ENCODE measurements around the gene KRABD2.
"Not testable (repeated sequence)": the region's sequence is repeated elsewhere in the genome, so short reads cannot be mapped to it uniquely, and the experiment has no call there.

KRABD2 gene

GRCh38 chr17:8366231-8366630, 10.3 kb downstream of the KRABD2 start:
- H3K9me3 Mint-ChIP-seq, result no peaks in the 10 kb centered on the region
- H3K4me1 Mint-ChIP-seq, result peaks cover 0 to 3% of the 10 kb centered on the region in 2 donors
- H3K27ac Mint-ChIP-seq, result no peak overlapping the region
- H3K36me3 Mint-ChIP-seq, result peaks cover 15 to 25% (median 16%) of the 10 kb centered on the region in 3 donors
- H3K4me3 Mint-ChIP-seq, result no peak overlapping the region
- DNase-seq, result no peak
- H3K27me3 Mint-ChIP-seq (ENCODE audit: low read depth in 3 of 3), result peaks cover 0 to 3% (median 0%) of the 10 kb centered on the region in 3 donors

- H3K27me3 Mint-ChIP-seq (ENCODE audit: low read depth in 3 of 3), result peaks cover 0 to 3% (median 0%) of the 10 kb centered on the region in 3 donors
- no peak overlapping the region for H3K27ac Mint-ChIP-seq
- no peaks in the 10 kb centered on the region for H3K9me3 Mint-ChIP-seq
- H3K36me3 Mint-ChIP-seq, result peaks cover 12 to 21% (median 12%) of the 10 kb centered on the region in 3 donors
- no peak for DNase-seq
- no peak overlapping the region for H3K4me3 Mint-ChIP-seq
- H3K4me1 Mint-ChIP-seq, result peaks cover 0 to 6% of the 10 kb centered on the region in 2 donors
These were observed 11.4 kb downstream of the KRABD2 start for GRCh38 chr17:8365143-8365542.

- Mint-ChIP-seq H3K4me3 (no peak overlapping the region), H3K9me3 (no peaks in the 10 kb centered on the region), H3K27me3 (ENCODE audit: low read depth in 3 of 3) (peaks cover 0 to 1% (median 0%) of the 10 kb centered on the region in 3 donors), H3K27ac (no peak overlapping the region), H3K4me1 (peaks cover 0 to 6% of the 10 kb centered on the region in 2 donors), H3K36me3 (peaks cover 3 to 7% (median 4%) of the 10 kb centered on the region in 3 donors)
- DNase-seq, result no peak
These were observed 13.7 kb downstream of the KRABD2 start for GRCh38 chr17:8362651-8363332.

- Mint-ChIP-seq H3K9me3 (no peaks in the 10 kb centered on the region), H3K27ac (peak overlapping the region in 1 of 6 donors; percentile 57), H3K4me1 (peaks cover 0 to 6% of the 10 kb centered on the region in 2 donors), H3K36me3 (peaks cover 3 to 4% (median 4%) of the 10 kb centered on the region in 3 donors), H3K27me3 (ENCODE audit: low read depth in 3 of 3) (no peaks in the 10 kb centered on the region), H3K4me3 (no peak overlapping the region)
- DNase-seq, result no peak
These were observed 15.8 kb downstream of the KRABD2 start for GRCh38 chr17:8360751-8361150.

GRCh38 chr17:8360260-8360659, 16.2 kb downstream of the KRABD2 start:
- Mint-ChIP-seq H3K9me3 (no peaks in the 10 kb centered on the region), H3K27me3 (ENCODE audit: low read depth in 3 of 3) (no peaks in the 10 kb centered on the region), H3K27ac (no peak overlapping the region), H3K36me3 (peaks cover 3 to 4% (median 4%) of the 10 kb centered on the region in 3 donors), H3K4me3 (no peak overlapping the region), H3K4me1 (peaks cover 0 to 6% of the 10 kb centered on the region in 2 donors)
- no peak for DNase-seq

GRCh38 chr17:8359769-8360168, 16.7 kb downstream of the KRABD2 start:
- peak overlapping the region in 1 of 6 donors; percentile 63 for H3K27ac Mint-ChIP-seq
- H3K36me3 Mint-ChIP-seq, result peaks cover 3 to 4% (median 4%) of the 10 kb centered on the region in 3 donors
- no peak overlapping the region for H3K4me3 Mint-ChIP-seq

GRCh38 chr17:8357910-8358309, 18.6 kb downstream of the KRABD2 start:
- no peaks in the 10 kb centered on the region for H3K27me3 Mint-ChIP-seq (ENCODE audit: low read depth in 3 of 3)
- H3K27ac Mint-ChIP-seq, result no peak overlapping the region
- H3K4me1 Mint-ChIP-seq, result peaks cover 0 to 6% of the 10 kb centered on the region in 2 donors
- no peak for DNase-seq
- no peaks in the 10 kb centered on the region for H3K9me3 Mint-ChIP-seq
- no peak overlapping the region for H3K4me3 Mint-ChIP-seq
- peaks cover 2 to 4% (median 3%) of the 10 kb centered on the region in 3 donors for H3K36me3 Mint-ChIP-seq

More at GRCh38 chr17:8359769-8360168, 16.7 kb downstream of the KRABD2 start:
- Mint-ChIP-seq H3K9me3 (no peaks in the 10 kb centered on the region), H3K27me3 (ENCODE audit: low read depth in 3 of 3) (no peaks in the 10 kb centered on the region), H3K4me1 (peaks cover 0 to 6% of the 10 kb centered on the region in 2 donors)
- DNase-seq, result no peak

GRCh38 chr17:8354236-8354635, 22.3 kb downstream of the KRABD2 start:
- Mint-ChIP-seq H3K4me1 (no peaks in the 10 kb centered on the region), H3K27ac (no peak overlapping the region), H3K4me3 (no peak overlapping the region), H3K36me3 (peaks cover 0 to 4% (median 3%) of the 10 kb centered on the region in 3 donors), H3K9me3 (no peaks in the 10 kb centered on the region), H3K27me3 (ENCODE audit: low read depth in 3 of 3) (peaks cover 0 to 3% (median 2%) of the 10 kb centered on the region in 3 donors)
- no peak for DNase-seq

GRCh38 chr17:8353736-8354135, 22.8 kb downstream of the KRABD2 start:
- no peaks in the 10 kb centered on the region for H3K9me3 Mint-ChIP-seq
- H3K4me1 Mint-ChIP-seq, result no peaks in the 10 kb centered on the region
- H3K36me3 Mint-ChIP-seq, result peaks cover 0 to 2% (median under 1%) of the 10 kb centered on the region in 3 donors
- H3K27me3 Mint-ChIP-seq (ENCODE audit: low read depth in 3 of 3), result peaks cover 0 to 3% (median 2%) of the 10 kb centered on the region in 3 donors
- H3K27ac Mint-ChIP-seq, result no peak overlapping the region
- no peak overlapping the region for H3K4me3 Mint-ChIP-seq
- no peak for DNase-seq

- Mint-ChIP-seq H3K4me1 (no peaks in the 10 kb centered on the region), H3K27me3 (ENCODE audit: low read depth in 3 of 3) (peaks cover 0 to 7% (median 5%) of the 10 kb centered on the region in 3 donors), H3K4me3 (no peak overlapping the region), H3K36me3 (no peaks in the 10 kb centered on the region), H3K9me3 (no peaks in the 10 kb centered on the region), H3K27ac (no peak overlapping the region)
- DNase-seq, result no peak
These were observed 26.2 kb downstream of the KRABD2 start for GRCh38 chr17:8350339-8350738.

- not testable (repeated sequence) for H3K4me1 Mint-ChIP-seq; DNase-seq; H3K27me3 Mint-ChIP-seq (ENCODE audit: low read depth in 3 of 3); H3K27ac Mint-ChIP-seq; H3K4me3 Mint-ChIP-seq; H3K9me3 Mint-ChIP-seq; H3K36me3 Mint-ChIP-seq
These were observed 29.5 kb downstream of the KRABD2 start for GRCh38 chr17:8347001-8347400.

- no peak for DNase-seq
- Mint-ChIP-seq H3K36me3 (no peaks in the 10 kb centered on the region), H3K4me3 (no peak overlapping the region), H3K9me3 (no peaks in the 10 kb centered on the region), H3K27me3 (ENCODE audit: low read depth in 3 of 3) (peaks cover 2 to 8% (median 7%) of the 10 kb centered on the region in 3 donors), H3K27ac (no peak overlapping the region), H3K4me1 (no peaks in the 10 kb centered on the region)
These were observed 30.4 kb downstream of the KRABD2 start for GRCh38 chr17:8345951-8346665.

GRCh38 chr17:8345052-8345690, 31.3 kb downstream of the KRABD2 start:
- Mint-ChIP-seq H3K27ac (no peak overlapping the region), H3K27me3 (ENCODE audit: low read depth in 3 of 3) (peaks cover 2 to 7% (median 5%) of the 10 kb centered on the region in 3 donors), H3K36me3 (no peaks in the 10 kb centered on the region), H3K4me3 (no peak overlapping the region), H3K4me1 (no peaks in the 10 kb centered on the region), H3K9me3 (no peaks in the 10 kb centered on the region)
- no peak for DNase-seq

- H3K9me3 Mint-ChIP-seq, result no peaks in the 10 kb centered on the region
- no peaks in the 10 kb centered on the region for H3K36me3 Mint-ChIP-seq
- peaks cover 8 to 10% of the 10 kb centered on the region in 2 donors for H3K4me1 Mint-ChIP-seq
- H3K27me3 Mint-ChIP-seq (ENCODE audit: low read depth in 3 of 3), result peaks cover 3 to 6% (median 6%) of the 10 kb centered on the region in 3 donors
- no peak overlapping the region for H3K27ac Mint-ChIP-seq
- DNase-seq, result no peak
- H3K4me3 Mint-ChIP-seq, result no peak overlapping the region
These were observed 35.0 kb downstream of the KRABD2 start for GRCh38 chr17:8341456-8341855.

Data from immature natural killer cell (primary cell).